ENCODE data around the gene KLHL2.
A peak's percentile ranks its signal among the peaks of the same experiment; 100 is the strongest.
"Not testable (repeated sequence)": the region's sequence is repeated elsewhere in the genome, so short reads cannot be mapped to it uniquely, and the experiment has no call there.

KLHL2 gene

GRCh38 chr4:165201806-165202205 is 5.6 kb upstream of the KLHL2 start:
- DNase-seq = no peak

GRCh38 chr4:165203541-165204461 is 3.6 kb upstream of the KLHL2 start:
- no peak for DNase-seq

DNA sequence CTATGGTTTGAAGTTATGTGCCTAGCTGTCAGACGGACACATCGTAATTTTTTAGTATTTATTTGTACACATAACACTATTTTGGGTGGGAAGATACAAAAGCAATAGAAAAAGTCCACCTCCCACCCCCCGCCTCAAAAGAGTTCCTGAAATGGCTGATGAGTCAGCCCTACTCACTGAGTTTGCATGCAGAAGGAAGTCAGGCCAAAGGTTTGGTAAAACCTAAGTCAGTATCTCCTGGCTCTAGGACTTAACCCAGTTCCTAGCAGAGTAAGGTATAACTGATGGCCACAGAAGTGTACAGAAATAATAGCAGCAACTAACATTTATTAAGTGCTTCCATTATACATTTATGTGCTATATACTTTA is 2.9 kb upstream of the KLHL2 start:
- no peak for DNase-seq

- DNase-seq = no peak
Measured at GRCh38 chr4:165207016-165207430, 338 bp upstream of the KLHL2 start.

GRCh38 chr4:165208221-165208652 is 876 bp downstream of the KLHL2 start:
- no peak for DNase-seq

- DNase-seq = peak; percentile 73
Measured at GRCh38 chr4:165208741-165209388, 1.5 kb downstream of the KLHL2 start.

DNA sequence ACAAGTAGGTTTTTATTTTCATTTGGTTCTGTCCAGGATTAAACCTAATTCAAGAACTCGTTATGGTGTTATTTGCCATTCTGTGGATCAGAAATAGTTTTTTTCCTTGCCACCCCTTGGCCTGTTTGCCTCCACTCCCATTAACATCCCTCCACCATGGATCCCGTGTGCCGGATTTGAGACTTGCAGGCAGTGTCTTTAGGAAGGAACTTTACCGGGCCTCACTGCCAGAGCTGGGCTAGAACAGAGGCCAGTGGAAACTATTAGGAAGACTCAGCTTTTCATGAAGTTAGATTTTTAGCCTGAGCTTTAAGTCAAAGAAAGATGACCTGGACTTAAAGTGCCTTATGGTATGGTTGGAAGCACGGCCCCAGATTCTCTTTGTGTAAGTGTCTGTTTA is 2.4 kb downstream of the KLHL2 start:
- DNase-seq = no peak

DNA sequence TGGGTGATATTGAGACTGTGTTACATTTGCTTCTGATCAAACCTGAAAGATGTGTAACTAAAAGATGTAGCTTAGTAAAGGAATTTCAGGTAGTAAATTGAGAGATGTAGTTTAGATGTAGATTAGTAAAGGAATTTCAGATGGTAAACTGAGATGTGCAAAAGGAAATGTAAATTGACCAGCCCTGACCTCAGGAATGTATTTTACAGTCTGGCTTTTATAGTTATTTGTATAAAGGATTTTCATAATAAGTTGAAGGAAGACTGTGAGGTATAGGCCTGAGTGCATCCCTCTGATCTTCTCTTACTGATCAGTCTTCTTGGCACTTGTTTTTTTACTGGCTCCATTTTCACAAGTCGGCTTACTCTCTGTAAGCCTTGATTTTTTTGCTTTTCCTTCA is 3.2 kb downstream of the KLHL2 start:
- no peak for DNase-seq

DNA sequence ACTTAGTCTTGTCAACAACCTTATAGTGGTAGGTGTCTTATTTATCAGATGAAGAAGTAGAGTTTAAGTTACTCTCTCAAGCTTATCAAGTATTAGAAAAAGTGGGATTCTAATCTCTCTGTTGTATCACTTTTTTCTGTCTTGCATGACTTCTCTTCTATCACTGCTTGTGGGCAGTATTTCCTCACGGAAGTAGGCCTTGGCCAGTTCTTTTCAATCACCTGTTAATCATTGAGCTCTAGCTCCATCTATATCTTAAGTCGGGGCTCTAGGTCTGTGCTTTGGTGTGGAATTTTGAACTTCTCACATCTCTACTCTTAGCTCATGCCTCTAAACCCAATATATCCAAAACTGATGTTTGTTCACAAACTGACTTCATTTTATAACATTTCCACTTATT is 5.3 kb downstream of the KLHL2 start:
- DNase-seq = not testable (repeated sequence)

GRCh38 chr4:165213404-165213803 is 6.0 kb downstream of the KLHL2 start:
- DNase-seq = not testable (repeated sequence)

- DNase-seq = not testable (repeated sequence)
Measured at GRCh38 chr4:165213991-165214709, 6.8 kb downstream of the KLHL2 start.

- not testable (repeated sequence) for DNase-seq
Measured at GRCh38 chr4:165215034-165215751, 7.8 kb downstream of the KLHL2 start.

DNA sequence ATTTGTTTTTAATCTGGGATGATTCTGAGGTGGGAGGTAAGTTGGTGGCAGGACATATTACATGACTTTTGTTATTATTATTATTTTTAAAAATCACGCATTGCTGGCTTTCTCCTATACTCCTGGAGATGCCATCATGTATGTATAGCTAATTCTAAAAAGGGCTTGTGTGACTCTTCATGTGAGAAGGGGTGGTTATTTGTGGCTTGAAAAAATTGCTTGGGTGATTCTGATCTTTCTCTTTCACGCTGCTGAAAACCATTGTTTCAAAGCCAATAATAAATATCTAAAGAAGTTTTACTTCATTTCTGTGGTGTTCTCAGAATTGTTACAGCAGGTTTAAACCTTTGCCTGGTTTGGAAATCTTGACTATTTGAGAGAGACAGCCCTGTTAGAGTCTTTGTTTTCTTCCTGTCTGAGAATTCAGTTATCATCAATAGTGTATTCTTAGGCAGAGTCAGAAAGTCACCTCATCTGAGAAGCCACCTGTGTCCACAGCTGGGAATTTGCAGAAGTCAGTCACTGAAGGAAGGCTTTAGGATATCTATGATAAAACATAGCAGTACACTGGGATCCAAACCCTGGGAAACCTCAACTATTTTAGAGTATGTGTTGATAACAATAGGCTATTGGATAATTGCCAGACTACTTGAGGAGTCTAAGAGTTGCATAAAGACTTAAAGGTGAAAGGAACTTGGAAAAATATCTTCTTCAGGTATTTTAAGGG is 8.6 kb downstream of the KLHL2 start:
- not testable (repeated sequence) for DNase-seq

GRCh38 chr4:165217325-165217724 is 10.0 kb downstream of the KLHL2 start:
- DNase-seq = no peak

GRCh38 chr4:165221306-165221705 is 13.9 kb downstream of the KLHL2 start:
- not testable (repeated sequence) for DNase-seq

DNA sequence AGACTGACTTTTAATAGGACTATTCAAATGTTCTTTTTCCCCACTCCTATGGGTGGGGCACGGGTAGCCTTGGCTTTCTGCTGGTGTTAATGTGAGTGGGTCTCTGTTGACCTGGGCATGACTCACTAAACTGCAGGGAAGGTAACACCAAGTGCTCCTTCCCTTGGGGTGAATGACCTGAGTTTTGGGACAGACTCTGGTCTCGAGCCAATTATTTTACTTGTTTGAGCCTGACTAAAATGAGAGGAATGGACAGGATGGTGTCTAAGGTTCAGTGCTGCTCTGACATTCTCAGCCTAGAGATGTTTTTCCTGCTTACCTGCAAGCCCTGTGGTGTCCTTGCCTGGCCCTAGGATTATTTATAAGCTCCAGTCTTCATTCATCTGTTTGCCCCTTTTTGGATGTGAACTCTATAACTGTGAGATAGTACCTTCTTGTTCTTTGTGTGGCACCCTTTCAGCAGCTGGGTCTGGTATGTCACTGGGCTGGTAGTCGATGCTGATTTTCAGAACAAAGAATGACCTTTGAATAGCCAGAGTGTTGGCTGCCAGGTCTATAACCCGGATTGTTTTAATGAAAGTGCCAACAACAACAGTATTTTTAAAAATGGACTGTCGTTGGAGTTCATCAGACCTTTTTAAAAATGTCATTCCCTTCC is 14.8 kb downstream of the KLHL2 start:
- not testable (repeated sequence) for DNase-seq

GRCh38 chr4:165222651-165222994 is 15.3 kb downstream of the KLHL2 start:
- DNase-seq = no peak

DNA sequence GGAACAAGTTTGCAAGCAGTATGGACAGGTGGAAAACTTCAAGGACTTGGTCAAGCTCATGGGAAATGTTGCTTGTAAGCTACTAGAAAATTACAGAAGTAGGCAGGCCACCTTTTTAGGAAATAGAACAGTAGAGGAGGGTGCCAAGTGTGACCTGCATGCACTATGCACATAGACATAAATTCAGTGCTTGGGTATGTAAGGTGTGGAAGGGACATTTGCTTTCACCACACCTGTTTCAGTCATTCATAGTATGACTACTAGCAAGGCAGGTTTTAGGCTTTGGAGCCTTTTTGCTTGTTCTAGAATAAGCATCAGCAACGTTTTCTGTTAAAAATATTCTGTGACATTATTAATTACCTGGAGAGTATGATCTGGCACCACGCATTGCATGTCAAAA is 20.0 kb downstream of the KLHL2 start:
- not testable (repeated sequence) for DNase-seq

DNA sequence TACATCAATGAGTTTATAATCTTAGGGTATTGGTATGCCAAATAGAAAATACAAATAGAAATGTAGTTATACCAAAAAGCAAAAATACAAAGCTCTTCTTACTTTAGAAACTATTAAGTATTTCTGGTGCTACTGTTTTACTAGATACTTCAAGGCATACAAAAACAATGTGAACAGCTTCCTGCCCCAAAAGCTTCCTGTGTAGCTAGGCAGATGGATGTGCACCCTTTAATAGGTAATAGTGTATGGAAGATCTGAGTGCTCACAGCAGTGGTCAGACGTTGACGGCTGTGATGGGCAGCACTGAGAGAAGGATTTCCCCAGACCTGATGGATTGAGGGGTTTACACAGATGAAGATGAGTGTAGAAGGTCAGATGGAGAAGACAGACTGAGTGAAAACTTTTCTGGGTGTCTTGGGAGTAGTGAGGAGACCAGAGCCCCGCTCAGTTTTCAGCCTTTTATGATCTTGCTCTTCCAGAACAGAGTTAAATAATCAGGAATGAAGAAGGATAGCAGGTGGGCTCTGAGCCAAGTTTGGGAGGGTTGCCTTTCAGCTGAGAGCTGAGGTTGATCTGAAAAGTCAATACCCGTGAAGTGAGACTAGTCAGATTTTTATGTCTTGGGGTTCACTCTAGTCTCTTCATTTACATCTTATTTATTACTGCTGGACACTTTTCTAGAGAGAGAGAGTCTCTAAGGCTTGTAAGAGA is 22.3 kb downstream of the KLHL2 start:
- DNase-seq = not testable (repeated sequence)

DNA sequence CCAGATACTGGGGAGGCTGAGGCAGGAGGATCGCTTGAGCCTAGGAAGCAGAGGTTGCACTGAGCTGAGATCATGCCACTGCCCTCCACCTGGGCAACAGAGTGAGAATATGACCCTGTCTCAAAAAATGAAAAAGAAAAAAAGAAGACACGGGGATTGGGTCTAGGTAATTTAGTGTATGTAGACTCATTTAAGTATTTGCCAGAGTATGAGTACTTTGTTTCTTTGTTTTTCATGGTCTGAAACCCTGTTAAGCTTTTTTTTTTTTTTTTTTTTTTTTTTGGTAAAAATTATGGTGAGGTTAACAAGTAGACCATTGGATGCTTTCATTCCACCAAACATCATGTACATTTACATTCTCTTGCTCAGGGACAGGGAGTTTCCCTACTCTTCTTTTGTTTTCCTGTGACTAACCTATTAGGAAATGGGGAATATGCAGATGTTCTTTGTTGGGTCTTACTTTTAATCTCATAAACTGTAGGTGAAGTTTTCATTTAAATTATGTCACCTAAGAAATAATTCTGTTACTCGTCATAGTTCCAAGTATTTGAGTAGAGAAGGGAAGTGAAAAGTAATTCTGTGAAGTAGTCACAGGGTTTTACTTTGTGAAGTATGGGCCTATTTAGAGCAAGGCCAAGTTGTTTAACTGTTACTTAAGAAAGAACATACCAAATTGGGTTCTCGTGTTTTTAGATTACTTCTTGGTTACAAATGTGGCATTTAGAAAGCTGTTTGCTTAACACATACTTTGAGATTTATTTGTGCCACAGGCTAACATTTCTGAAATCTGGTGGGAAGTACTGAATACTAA is 25.5 kb downstream of the KLHL2 start:
- DNase-seq = not testable (repeated sequence)

All from COR-L47 (cell line).